ENCODE results near the gene SZT2.

- TF ChIP-seq POLR2AphosphoS5 (IDR thresholded peaks at IDR 0.05), result no peak
- TF ChIP-seq POLR2A (IDR thresholded peaks at IDR 0.05), result no peak
- no peak for TF ChIP-seq CTCF (IDR thresholded peaks at IDR 0.05)
Observed at GRCh38 chr1:43405876-43406234, 16.2 kb downstream of the SZT2 start.

Data from breast epithelium (tissue), 3 donors.